H1 (cell line): ENCODE results near the gene DYSF. TPM values are rescaled to one million over a fixed set of nuclear protein-coding genes. Genes with fewer than 3 reads are reported as not detected.

Experiments used
- CTCF ChIA-PET: fragments of 300-600 bp; sonication (Branson Sonifier 250); formaldehyde crosslinking; loops from one replicate; lab custom pipeline; 2021; ENCODE audit not compliant: partially characterized antibody; lab: Charles Lee
- POLR2A ChIA-PET: fragments of 300-600 bp; sonication (Branson Sonifier 250); formaldehyde crosslinking; loops from one replicate; lab custom pipeline; 2021; ENCODE audit warnings: inconsistent platforms; ENCODE audit not compliant: partially characterized antibody; lab: Charles Lee
- DNase-seq, 2 experiments: peaks; one replicate each; pipeline versions ENCODE4 v3.0.0 to v3.0.0-alpha.2; 2010 to 2022; ENCODE audit warnings: low spot score in 2 of 2, low read depth in 1 of 2, mixed read lengths in 1 of 2
- FAIRE-seq: peaks from 2 replicates; lab custom pipeline; 2011; peaks lifted over from hg19 to GRCh38; lab: Jason Lieb, UNC
- H2AFZ ChIP-seq: 2 replicates; pipeline ENCODE4 v1.8.1; 2012; ENCODE audit warnings: low read length, inconsistent platforms
- H2AK5ac ChIP-seq: 2 replicates; pipeline ENCODE4 v1.6.1; 2013; ENCODE audit warnings: low read depth, low read length
- H2BK120ac ChIP-seq: replicated peaks from 2 replicates; pipeline ENCODE3; 2013; ENCODE audit warnings: low read depth, low read length, inconsistent platforms
- H2BK12ac ChIP-seq: 2 replicates; pipeline ENCODE4 v1.6.1; 2013; ENCODE audit warnings: low read depth, low read length
- H2BK15ac ChIP-seq: 2 replicates; pipeline ENCODE4 v1.6.1; 2013; ENCODE audit warnings: low read length
- H2BK20ac ChIP-seq: 2 replicates; pipeline ENCODE4 v1.6.1; 2013; ENCODE audit warnings: low read length
- H2BK5ac ChIP-seq: 2 replicates; pipeline ENCODE4 v1.6.1; 2013; ENCODE audit warnings: low read depth, low read length
- H3K14ac ChIP-seq: 2 replicates; pipeline ENCODE4 v1.6.1; 2013; ENCODE audit warnings: inconsistent platforms; ENCODE audit not compliant: insufficient read length
- H3K18ac ChIP-seq: 2 replicates; pipeline ENCODE4 v1.6.1; 2013; ENCODE audit warnings: low read length; ENCODE audit errors: extremely low read depth
- H3K23ac ChIP-seq: 2 replicates; pipeline ENCODE4 v1.6.1; 2013; ENCODE audit warnings: inconsistent platforms; ENCODE audit not compliant: insufficient read length
- H3K23me2 ChIP-seq: 2 replicates; pipeline ENCODE4 v1.6.1; 2013; ENCODE audit warnings: low read depth, low read length
- H3K27ac ChIP-seq: 2 replicates; pipeline ENCODE4 v1.6.1; 2011; ENCODE audit warnings: low read depth, low read length, inconsistent platforms
- H3K27me3 ChIP-seq, 4 experiments: replicated peaks in 1 of 4; 1 replicate in 1 of 4; 2 replicates in 3 of 4; pipeline versions ENCODE4 v1.6.1 to v1.8.1; 2011 to 2013; ENCODE audit warnings: low read length in 3 of 4, mild to moderate bottlenecking in 3 of 4, inconsistent platforms in 2 of 4, mixed read lengths in 2 of 4, moderate library complexity in 1 of 4; ENCODE audit not compliant: control insufficient read depth in 3 of 4, insufficient read depth in 3 of 4; ENCODE audit errors: extremely low read depth in 1 of 4
- H3K36me3 ChIP-seq, 4 experiments: 2 replicates each; pipeline versions ENCODE4 v1.6.1 to v1.8.1; 2011 to 2013; ENCODE audit warnings: mild to moderate bottlenecking in 4 of 4, low read length in 3 of 4, moderate library complexity in 2 of 4, control low read depth in 1 of 4, inconsistent platforms in 1 of 4; ENCODE audit not compliant: insufficient read depth in 4 of 4, control insufficient read depth in 2 of 4
- H3K4ac ChIP-seq: replicated peaks from 2 replicates; pipeline ENCODE3; 2013; ENCODE audit warnings: low read length, low read depth, mixed read lengths, inconsistent platforms; ENCODE audit not compliant: insufficient read length
- H3K4me1 ChIP-seq, 4 experiments: replicated peaks in 1 of 4; 1 replicate in 1 of 4; 2 replicates in 3 of 4; pipeline versions ENCODE4 v1.6.1 to v1.8.1; 2011 to 2013; ENCODE audit warnings: low read length in 3 of 4, inconsistent platforms in 2 of 4, mixed read lengths in 1 of 4; ENCODE audit not compliant: insufficient read depth in 4 of 4, control insufficient read depth in 3 of 4
- H3K4me2 ChIP-seq, 2 experiments: 2 replicates each; pipeline versions ENCODE4 v1.6.1 to v1.8.1; 2011 to 2013; ENCODE audit warnings: low read depth in 2 of 2, low read length in 2 of 2, control low read depth in 1 of 2, inconsistent platforms in 1 of 2, mild to moderate bottlenecking in 1 of 2; ENCODE audit not compliant: insufficient read depth in 1 of 2
- H3K4me3 ChIP-seq, 4 experiments: fragments of 200-600, 300-600 bp in 1 of 4; sonication (generic), shearing (Covaris generic), sonication (Bioruptor Twin) in 1 of 4; 2 replicates each; pipeline versions ENCODE4 v1.5.1 to v1.8.1; 2011 to 2016; ENCODE audit warnings: low read length in 4 of 4, low read depth in 3 of 4, control low read depth in 2 of 4, inconsistent platforms in 2 of 4, mild to moderate bottlenecking in 2 of 4, mixed read lengths in 1 of 4, moderate library complexity in 1 of 4; ENCODE audit not compliant: insufficient read depth in 2 of 4; ENCODE audit errors: extremely low read depth in 1 of 4
- H3K56ac ChIP-seq: replicated peaks from 2 replicates; pipeline ENCODE3; 2013; ENCODE audit warnings: low read depth, mild to moderate bottlenecking, mixed read lengths, low read length, inconsistent platforms; ENCODE audit not compliant: insufficient read length
- H3K79me1 ChIP-seq: 2 replicates; pipeline ENCODE4 v1.6.1; 2013; ENCODE audit warnings: low read depth, low read length, control low read depth
- H3K79me2 ChIP-seq, 2 experiments: 2 replicates each; pipeline versions ENCODE4 v1.6.1 to v1.8.1; 2012 to 2013; ENCODE audit warnings: low read length in 2 of 2, mild to moderate bottlenecking in 2 of 2, inconsistent platforms in 1 of 2; ENCODE audit not compliant: insufficient read depth in 2 of 2, control insufficient read depth in 1 of 2
- H3K9ac ChIP-seq, 4 experiments: replicated peaks in 1 of 4; 1 replicate in 1 of 4; 2 replicates in 3 of 4; pipeline versions ENCODE4 v1.6.1 to v1.8.1; 2011 to 2013; ENCODE audit warnings: low read depth in 3 of 4, low read length in 3 of 4, control low read depth in 2 of 4, mild to moderate bottlenecking in 2 of 4, moderate library complexity in 2 of 4, inconsistent platforms in 1 of 4; ENCODE audit errors: extremely low read depth in 1 of 4
- H3K9me3 ChIP-seq, 2 experiments: 2 replicates each; pipeline versions ENCODE4 v1.6.1 to v1.8.1; 2012 to 2013; ENCODE audit warnings: mild to moderate bottlenecking in 2 of 2, moderate library complexity in 2 of 2, control low read depth in 1 of 2, inconsistent platforms in 1 of 2, low read depth in 1 of 2, low read length in 1 of 2, mixed read lengths in 1 of 2; ENCODE audit not compliant: insufficient read depth in 2 of 2
- H4K20me1 ChIP-seq, 2 experiments: replicated peaks in 1 of 2; 2 replicates each; pipeline versions ENCODE3 to v1.8.1; 2011 to 2013; ENCODE audit warnings: inconsistent platforms in 2 of 2, low read length in 2 of 2, mild to moderate bottlenecking in 1 of 2; ENCODE audit not compliant: insufficient read depth in 2 of 2, control insufficient read depth in 1 of 2
- H4K5ac ChIP-seq: 2 replicates; pipeline ENCODE4 v1.6.1; 2013; ENCODE audit warnings: low read length, low read depth, mixed read lengths, inconsistent platforms; ENCODE audit not compliant: insufficient read length
- H4K8ac ChIP-seq: 2 replicates; pipeline ENCODE4 v1.8.0; 2013; ENCODE audit warnings: mild to moderate bottlenecking, moderate library complexity, low read length, inconsistent platforms; ENCODE audit not compliant: insufficient read depth; ENCODE audit errors: extremely low read depth
- H4K91ac ChIP-seq: replicated peaks from 2 replicates; pipeline ENCODE3; 2013; ENCODE audit warnings: low read length, mixed read lengths, inconsistent platforms; ENCODE audit not compliant: insufficient read length
- BCL11A ChIP-seq, 2 experiments: IDR thresholded peaks; one replicate each; pipeline ENCODE4 v1.6.1; 2011; ENCODE audit warnings: low read depth in 2 of 2, low read length in 2 of 2, mild to moderate bottlenecking in 2 of 2
- WGBS, 2 experiments: shearing (Covaris generic) in 1 of 2; methylation state at CpG; one replicate each; pipeline versions ENCODE4 v1.1.6 to v1.1.7; 2013 to 2015; ENCODE audit warnings: low lambda C conversion rate in 2 of 2, mixed read lengths in 2 of 2, inconsistent platforms in 1 of 2, low coverage in 1 of 2, missing lambda C conversion rate in 1 of 2; ENCODE audit not compliant: insufficient replicate concordance in 2 of 2, insufficient coverage in 1 of 2, insufficient read length in 1 of 2; ENCODE audit errors: extremely low coverage in 1 of 2, missing lambda C conversion rate in 1 of 2; 5-methylcytosine and 5-hydroxymethylcytosine counted together
- polyA plus RNA-seq, 7 experiments: library from polyadenylated mRNA; depleted of rRNA in 3 of 7; stranded (reverse) in 5 of 7; unstranded in 2 of 7; fragments of >200 nt in 5 of 7; fragments of 200-250 nt in 2 of 7; gene quantifications; 1 replicate in 5 of 7; 2 replicates in 1 of 7; 4 replicates in 1 of 7; pipeline versions ENCODE4 v1.2.1 to v1.2.3, GENCODE V29; 2011 to 2013; ENCODE audit warnings: missing spikeins in 2 of 7, mixed read lengths in 2 of 7
- total RNA-seq: library from RNA; stranded (reverse); fragmentation: NEBNext Ultra II Directional; extraction: Animal tissue kit (Norgen Biotek cat#: 25700); gene quantifications from 2 replicates; pipeline ENCODE4 v1.2.1, GENCODE V29; 2021
- TF ChIP-seq, protein P1 (sequence below): IDR thresholded peaks from 2 replicates; pipeline ENCODE4 v1.6.1; 2012; ENCODE audit warnings: inconsistent platforms

Gene DYSF
- total and polyA plus RNA-seq, 2 of the 8 experiments (the other 6 are each of a cell fraction or from before 2014, with no cell fraction given) = 5.8 to 7.1 TPM

DNA sequence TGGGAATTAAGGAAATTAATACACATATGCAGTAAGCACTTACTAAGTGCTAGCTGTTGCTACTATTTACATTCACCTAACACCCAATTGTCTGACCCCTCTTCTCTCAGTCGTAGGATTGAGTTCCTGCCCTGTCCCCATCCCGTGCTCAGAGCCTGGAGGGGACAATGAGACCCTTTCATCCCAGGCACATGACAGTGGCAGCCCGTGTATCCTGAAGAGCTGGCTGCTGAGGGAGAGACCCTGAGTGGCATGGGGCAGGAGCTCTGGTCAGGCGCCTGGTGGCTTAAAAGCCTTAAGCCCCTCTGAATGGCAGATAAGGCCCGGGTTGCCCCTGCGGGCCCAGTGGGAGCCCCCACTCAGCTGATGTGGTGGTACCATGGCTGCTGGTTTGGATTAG is 99.0 kb downstream of the DYSF start:
- Histone ChIP-seq H3K9ac (no peak overlapping the region), H4K91ac (no peak overlapping the region), H3K27me3 (no peaks in the 10 kb centered on the region), H3K18ac (no peak overlapping the region), H2BK5ac (no peak overlapping the region), H3K23ac (no peak overlapping the region), H3K79me2 (no peaks in the 10 kb centered on the region), H2BK120ac (no peak overlapping the region), H3K56ac (no peak overlapping the region), H3K36me3 (no peaks in the 10 kb centered on the region), H3K27ac (no peak overlapping the region), H4K5ac (no peak overlapping the region), H2BK20ac (no peak overlapping the region), H3K79me1 (no peaks in the 10 kb centered on the region), H3K14ac (no peak overlapping the region), H2AFZ (no peak overlapping the region), H4K20me1 (no peaks in the 10 kb centered on the region), H2BK12ac (no peak overlapping the region), H4K8ac (no peak overlapping the region), H3K4ac (no peak overlapping the region), H2AK5ac (no peak overlapping the region), H3K4me1 (no peaks in the 10 kb centered on the region), H2BK15ac (no peak overlapping the region), H3K4me3 (no peak overlapping the region), H3K23me2 (no peaks in the 10 kb centered on the region), H3K4me2 (no peak overlapping the region), H3K9me3 (peaks cover 0 to 3% of the 10 kb centered on the region in 2 experiments; a peak in 1 of 4 replicates)
- WGBS, 2 experiments = 91% methylated on average over 6 of the region's 6 CpGs; no CpG with 5 or more reads in 1 of the 2 experiments
- POLR2A ChIA-PET = no interaction called here
- no peak for DNase-seq
- no peak for FAIRE-seq
- CTCF ChIA-PET = interaction anchor here (1.0 to 22.8 kb wide), 13 partner anchors 8 to 1194 kb away, joined by 3 to 386 read pairs (median 4); no protein-coding TSS in a partner anchor
- TF ChIP-seq, protein P1, sequence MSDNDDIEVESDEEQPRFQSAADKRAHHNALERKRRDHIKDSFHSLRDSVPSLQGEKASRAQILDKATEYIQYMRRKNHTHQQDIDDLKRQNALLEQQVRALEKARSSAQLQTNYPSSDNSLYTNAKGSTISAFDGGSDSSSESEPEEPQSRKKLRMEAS = no peak
- TF ChIP-seq BCL11A (IDR thresholded peaks at IDR 0.05; ENCODE audit: low read depth in 2 of 2, low read length in 2 of 2) = no peak
